Epithelial cell of alveolus of lung (primary cell): Measurements from ENCODE around the gene UQCRQ. TPM values are rescaled to one million over a fixed set of nuclear protein-coding genes. Genes with fewer than 3 reads are reported as not detected.

ENCODE experiments used
- total RNA-seq: library from RNA; depleted of rRNA; stranded (reverse); fragments of >200 nt; gene quantifications from 2 replicates; pipeline ENCODE4 v1.2.1, GENCODE V29; 2015

Gene UQCRQ
- 86.2 and 222 TPM in 2 replicates for total RNA-seq

GRCh38 chr5:132866342-132867045 lies at the start of gene UQCRQ, which contains the start of gene GDF9:
TSS of gene UQCRQ (plus strand) at chr5:132866642. CDS start at chr5:132866882, 240 bp downstream.
TSS of gene GDF9 (minus strand) at chr5:132866469. CDS start at chr5:132864533, 1,936 bp downstream.

GRCh38 chr5:132830436-132831094 lies 35.9 kb upstream of the UQCRQ start, which contains the start of gene SHROOM1:
TSS of gene SHROOM1 (minus strand) at chr5:132830647. CDS start at chr5:132826140, 4,507 bp downstream.

GRCh38 chr5:132873119-132873929 lies 6.9 kb downstream of the UQCRQ start, which contains the start of gene LEAP2:
TSS of gene LEAP2 (plus strand) at chr5:132873668. CDS start at chr5:132873695, 27 bp downstream.

Other genes with a start within 250 kb of the UQCRQ start
- gene IL13, start 208.5 kb upstream of the UQCRQ start, total RNA-seq, result not detected in 2 replicates
- not detected in 2 replicates for gene IL4, start 192.7 kb upstream of the UQCRQ start, total RNA-seq
- 3.1 and 3.5 TPM in 2 replicates for gene KIF3A, start 129.1 kb upstream of the UQCRQ start, total RNA-seq
- gene CCNI2, start 119.2 kb upstream of the UQCRQ start, total RNA-seq, result under 0.01 TPM in 1 of 2 replicates, not detected in the other
- 37.9 and 50.1 TPM in 2 replicates for gene SEPTIN8, start 89.4 kb upstream of the UQCRQ start, total RNA-seq
- gene SOWAHA, start 53.3 kb upstream of the UQCRQ start, total RNA-seq, result 0.16 TPM in 1 of 2 replicates, not detected in the other
- 5.5 and 114 TPM in 2 replicates for gene SHROOM1, start 36.0 kb upstream of the UQCRQ start, total RNA-seq
- 1.3 TPM in 1 of 2 replicates, not detected in the other for gene GDF9, start 173 bp upstream of the UQCRQ start, total RNA-seq
- gene LEAP2, start 7.0 kb downstream of the UQCRQ start, total RNA-seq, result 0.32 TPM in 1 of 2 replicates, not detected in the other
- gene AFF4, start 97.0 kb downstream of the UQCRQ start, total RNA-seq, result 38.5 and 44.4 TPM in 2 replicates
- gene ZCCHC10, start 159.9 kb downstream of the UQCRQ start, total RNA-seq, result 19.7 and 27.4 TPM in 2 replicates
- 53.4 and 83.8 TPM in 2 replicates for gene HSPA4, start 185.4 kb downstream of the UQCRQ start, total RNA-seq